SKM-1 treated with dmso at 0.1 percent for 144 hours (cell line): Measurements from ENCODE around the gene CHD6.
A peak's percentile ranks its signal among the peaks of the same experiment; 100 is the strongest.

ENCODE experiments used
- DNase-seq: peaks from one replicate; lab custom pipeline; 2025; ENCODE audit not compliant: unreplicated experiment; lab: John Stamatoyannopoulos, UW

Gene CHD6

DNA sequence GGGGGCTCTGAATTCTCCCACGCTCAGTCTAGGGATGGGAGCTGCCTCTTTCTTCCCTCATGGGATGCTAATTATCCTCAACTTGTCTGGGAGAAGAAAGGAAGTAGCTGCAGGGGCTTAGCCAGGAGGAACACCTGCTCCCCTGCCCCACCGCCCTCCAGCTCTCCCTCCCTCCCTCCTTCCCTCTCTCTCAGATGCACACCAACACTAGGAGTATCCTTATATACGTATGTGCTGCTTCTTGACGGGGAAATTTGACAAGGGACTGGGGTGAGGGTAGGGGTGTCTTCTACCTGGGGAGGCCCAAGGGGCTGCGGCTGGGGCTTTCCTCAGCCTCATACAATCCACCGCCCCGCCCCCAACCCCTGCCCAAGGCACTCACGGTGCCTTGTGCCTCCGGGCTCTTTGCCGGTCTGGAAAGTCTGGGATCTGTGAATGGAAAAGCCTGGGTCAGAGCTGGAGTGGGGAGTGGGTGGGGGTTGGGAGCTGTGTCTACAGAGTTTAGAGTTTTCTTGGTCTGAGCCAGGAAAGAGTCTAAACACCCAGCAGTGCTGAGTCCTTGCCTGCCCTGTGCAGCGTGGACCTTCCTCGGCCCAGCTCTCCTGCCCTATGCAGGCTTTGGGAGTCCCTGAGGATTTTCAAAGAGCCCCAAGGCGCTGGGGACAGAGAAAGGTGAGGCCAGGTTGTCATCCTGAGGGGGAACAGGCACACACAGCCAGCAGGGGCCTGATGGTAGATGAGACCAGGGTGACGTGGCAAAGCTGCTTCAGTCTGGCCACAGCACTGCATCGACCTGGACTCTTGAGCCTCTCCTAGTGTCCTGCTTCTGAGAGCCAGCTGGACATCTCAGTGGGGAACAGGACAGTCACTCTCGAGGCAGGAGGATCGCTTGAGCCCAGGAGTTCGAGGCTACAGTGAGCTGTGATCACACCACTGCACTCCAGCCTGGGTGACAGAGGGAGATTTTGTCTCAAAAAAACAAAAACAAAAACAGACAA is 222.2 kb downstream of the CHD6 start:
- DNase-seq: no peak

DNA sequence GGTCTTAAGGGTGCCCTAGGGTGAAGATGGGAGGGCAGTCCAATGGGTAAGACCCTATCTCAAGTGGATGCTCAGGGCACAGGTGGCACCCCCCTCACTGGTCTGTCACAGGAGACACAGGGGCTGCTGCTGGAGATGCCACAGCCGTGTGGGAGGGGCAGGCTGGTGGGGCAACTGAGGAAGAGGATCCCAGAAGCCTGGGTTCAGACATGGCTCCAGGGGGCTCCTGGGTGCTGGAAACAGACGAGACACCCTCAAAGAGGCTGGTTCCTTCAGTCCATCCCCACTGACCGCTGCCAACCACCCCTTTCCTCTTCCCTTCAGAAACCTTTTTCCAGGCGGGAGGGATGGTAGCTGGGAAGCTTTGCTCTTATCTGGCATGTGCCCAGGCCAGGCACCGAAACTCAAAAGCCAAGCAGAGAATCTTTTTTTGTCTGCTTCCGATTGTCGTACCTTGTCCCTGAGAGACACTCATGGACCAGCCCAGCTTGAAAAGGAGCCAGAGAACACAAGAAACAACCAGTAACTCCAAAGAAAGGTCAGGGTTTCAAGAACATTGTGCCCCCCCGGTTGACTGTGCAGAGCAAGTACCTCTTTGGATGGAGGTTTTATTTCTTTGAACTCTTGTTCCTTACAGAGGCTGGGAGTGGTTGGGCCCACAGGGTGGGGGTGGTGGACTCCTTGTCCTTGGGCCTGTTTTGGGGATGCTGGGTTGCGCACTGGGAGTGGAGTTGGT is 223.1 kb downstream of the CHD6 start:
- DNase-seq: no peak

DNA sequence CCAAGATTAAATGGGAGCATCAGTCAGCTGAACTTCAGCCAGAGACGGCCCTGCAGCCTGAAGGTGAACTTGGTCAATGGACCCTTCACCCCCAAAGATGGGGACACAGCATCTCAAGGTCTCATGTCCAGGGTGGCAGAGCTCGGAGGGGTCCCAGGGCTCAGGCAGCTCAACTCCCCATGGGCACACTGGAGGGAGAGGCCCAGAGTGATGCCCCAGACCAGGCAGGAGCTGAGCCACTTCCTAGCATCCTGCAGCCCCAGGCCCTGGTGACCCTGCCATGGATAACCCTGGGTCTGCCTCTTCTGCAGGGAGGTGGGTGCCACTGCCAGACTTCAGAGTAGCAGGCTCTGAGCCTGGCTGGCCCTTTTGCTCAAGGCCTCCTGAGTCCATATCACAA is 224.1 kb downstream of the CHD6 start:
- DNase-seq: no peak

DNA sequence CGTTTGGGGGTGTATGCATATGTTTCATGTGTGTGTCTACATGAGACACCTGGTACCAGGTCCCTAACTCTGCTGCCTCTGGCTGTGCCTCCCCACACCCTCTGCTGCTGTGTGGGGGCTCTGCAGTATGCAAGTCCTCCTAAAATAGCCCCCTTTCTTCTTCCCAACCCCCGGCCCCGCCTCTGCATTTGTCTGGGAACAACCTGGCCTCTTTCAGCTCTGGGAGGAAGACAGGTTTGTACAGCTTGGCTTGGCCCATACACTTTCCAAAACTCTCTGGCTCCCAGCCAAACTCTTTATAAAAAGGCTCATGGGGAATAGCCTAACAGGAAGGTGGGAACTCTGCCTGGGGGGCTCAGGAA is 224.5 kb downstream of the CHD6 start:
- no peak for DNase-seq

DNA sequence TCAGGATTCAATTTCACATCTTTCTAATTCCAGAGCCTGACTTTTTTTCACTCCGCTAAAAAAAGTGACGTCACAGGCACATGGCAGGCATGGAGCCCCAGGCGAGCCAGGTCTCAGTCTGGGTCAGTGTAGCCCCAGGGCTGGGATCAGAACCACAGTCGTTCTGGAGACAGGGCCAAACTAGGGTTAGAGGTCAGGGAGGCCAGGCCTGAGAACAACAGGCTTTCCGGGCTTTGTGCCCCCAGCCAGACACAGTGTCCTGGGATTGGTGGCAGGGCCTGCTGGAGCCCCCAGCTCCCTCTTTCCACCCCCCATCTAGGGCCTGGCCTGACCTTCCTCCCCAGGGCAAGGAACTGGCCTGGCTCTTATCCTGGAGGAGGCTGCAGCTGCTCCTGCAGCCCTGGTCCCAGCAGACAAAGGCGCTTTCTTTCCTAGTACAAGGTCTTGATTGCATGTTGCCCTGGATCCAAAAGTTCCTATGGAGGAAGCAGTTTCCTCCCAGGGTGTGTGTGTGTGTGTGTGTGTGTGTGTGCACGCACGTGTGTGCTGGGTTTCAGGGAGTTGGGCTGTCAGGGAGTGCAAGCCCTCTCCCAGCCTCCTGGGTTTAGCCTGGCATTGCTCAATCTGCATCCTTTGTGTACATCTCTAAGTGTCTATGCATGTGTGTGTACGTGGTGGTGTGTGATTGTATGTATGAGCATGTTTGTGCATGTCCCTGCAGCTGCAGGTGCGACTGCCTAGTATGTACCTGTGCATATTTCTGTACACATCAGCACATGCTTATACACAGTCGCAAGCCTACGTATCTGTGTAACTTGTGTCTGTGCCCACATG is 225.1 kb downstream of the CHD6 start:
- DNase-seq: no peak

DNA sequence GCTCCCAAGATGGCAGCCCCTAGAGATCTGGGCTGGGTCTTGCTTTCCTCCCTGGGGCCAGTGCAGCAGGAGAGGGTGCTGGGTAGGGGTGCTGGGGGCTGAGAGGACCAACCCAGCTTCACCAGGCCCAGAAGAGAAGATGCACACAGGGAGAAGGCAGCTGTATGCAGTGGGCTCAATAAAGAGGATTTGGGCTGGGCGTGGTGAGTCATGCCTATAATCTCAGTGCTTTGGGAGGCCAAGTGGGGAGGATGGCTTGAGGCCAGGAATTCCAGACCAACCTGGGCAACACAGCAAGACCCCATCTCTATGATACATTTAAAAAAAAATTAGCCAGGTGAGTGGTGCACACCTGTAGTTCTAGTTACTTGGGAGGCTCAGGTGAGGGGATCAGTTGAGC is 225.9 kb downstream of the CHD6 start:
- DNase-seq: no peak

DNA sequence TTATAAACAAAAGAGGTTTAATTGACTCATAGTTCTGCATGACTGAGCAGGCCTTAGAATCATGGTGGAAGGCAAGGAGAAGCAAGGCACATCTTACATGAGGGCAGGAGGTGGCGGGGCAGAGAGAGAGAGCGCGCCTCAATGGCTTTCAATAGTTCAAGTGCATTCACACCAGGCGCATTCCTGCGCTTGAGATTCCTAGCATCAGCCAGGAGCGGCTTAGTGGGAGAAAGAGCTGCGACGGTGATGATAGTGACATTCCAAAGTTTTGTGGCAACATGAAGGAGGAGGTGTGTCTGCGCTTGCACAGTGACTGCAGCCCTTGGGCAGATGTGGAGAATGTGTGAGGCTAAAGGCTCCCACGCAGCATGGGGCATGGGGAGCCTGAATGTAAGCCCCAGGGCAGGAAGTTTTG is 226.6 kb downstream of the CHD6 start:
- DNase-seq: no peak

DNA sequence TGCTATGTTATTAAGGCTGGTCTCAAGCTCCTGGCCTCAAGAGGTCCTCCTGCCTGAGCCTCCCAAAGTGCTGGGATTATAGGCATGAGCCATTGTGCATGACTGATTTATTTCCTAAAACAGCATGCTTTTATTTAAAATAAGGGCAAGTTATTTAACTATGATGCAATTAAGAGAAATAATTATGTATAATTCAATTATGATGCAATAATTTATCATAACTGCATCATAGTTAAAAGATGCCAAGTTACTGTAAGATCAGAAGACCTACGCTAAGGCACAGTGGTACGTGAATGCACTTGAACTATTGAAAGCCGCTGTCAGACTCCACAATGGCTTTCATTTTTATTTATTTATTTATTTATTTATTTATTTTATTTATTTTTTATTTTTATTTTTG is 227.3 kb downstream of the CHD6 start:
- no peak for DNase-seq

DNA sequence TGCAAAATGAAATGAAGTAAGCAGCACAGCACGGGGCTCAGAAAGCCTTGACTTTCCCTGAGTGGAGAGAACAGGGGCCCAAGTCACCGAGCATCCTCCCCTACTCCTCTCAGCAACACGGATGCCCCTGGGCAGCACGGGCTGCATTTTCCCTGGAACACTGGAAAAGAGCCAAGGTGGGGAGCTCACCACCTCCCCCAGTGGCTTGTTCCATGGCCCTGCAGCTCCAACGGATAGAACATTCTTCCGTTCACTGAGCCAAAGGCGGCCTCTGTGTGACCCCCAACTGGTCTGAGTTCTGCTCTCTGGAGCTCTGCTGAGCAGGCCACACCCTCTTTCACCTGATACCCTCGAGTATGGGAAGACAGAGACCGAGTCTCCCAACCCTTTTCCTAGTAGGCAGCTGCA is 230.7 kb downstream of the CHD6 start:
- no peak for DNase-seq

DNA sequence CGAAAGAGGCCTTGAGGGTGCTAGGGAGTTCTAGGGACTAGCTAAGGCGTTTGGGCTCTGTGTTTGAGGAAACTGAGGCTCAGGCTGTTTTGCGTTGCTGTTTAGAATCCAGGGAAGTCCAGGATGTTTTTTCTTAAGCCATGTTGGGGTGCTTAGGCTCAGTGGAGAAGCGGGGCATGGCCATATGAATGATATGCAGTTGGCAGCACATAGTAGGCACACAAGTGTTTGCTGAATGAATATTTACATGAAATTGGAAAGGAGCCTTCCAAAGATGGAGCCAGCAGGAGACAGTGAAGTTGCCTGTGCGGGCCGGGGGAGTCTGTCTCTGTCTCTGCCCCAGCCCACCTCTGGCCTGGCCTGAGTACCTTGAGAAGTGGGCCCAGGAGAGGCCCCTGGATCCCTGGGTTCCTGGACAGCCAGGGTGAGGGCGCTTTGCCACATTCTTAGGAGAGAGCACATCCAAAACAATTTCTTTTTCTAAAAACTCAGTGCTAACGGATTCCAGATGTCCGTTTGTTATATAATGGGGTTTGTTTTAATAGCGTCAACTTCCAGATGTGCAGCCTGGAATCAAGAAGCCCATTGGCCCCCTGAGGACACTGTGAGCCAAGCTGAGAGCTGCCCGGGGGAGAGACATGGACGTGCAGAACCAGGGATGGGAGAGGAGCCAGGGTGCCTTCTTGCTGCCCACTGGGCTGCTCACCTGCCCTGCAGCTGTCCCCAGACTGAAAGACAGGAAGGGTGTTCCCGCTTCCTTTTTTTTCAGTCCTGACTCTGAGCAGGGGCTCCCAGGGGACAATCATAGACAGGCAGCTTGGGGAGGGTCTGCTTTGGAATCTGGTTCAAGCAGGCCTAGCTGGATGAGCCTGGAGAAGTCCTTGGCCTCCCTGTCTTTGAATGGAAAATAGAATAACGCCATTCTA is 231.4 kb downstream of the CHD6 start:
- DNase-seq: no peak

DNA sequence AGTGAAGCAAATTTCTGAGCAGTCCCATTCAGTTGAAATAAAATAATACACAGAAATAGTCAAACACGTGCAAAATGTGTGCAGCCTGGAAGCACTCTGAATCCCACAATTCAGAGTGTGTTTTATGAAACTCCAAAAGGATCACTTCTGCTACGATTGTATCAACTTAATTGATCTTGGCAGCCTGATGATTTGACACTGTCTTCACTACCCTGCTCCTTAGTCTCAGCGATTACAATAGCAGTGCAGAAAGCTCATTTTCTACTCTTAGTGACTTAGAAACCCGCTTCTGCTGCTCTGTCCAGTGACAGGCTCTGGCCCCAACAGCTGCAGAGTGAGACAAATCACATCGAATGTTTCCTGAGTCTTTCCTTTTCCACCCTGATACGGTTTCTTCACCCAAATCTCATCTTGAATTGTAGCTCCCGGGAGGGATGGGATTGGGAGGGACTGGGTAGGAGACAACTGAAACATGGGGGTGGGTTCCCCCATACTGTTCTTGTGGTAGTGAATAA is 235.3 kb downstream of the CHD6 start:
- no peak for DNase-seq

DNA sequence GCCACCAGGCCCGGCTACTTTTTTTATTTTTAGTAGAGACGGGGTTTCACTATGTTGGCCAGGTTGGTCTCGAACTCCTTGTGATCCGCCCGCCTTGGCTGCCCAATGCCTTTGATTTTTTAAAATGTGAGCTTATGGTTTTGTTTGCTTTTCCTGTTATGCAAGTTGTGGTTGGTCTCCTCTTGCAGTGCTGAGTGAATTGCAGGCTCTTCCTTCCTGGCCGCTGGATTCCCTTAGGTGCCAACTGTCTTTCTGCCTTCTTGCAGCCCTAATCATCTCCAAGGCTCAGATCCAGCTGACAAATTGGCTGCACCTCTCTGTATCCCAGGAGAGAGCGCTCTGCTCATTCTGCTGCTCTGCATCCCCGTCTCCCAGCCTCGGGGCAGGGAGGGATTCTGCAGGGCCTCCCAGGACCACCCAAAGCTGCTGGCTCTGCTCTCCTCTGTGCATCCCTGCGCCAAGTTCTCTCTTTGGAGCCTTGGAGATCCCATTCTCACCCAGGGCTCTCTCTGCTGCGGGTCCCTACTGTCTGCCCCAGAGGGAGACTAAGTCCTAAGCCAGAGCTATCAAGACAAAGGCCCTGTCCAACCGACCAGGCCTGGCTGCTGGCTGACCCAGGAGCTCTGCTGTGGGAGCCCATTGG is 237.5 kb downstream of the CHD6 start:
- no peak for DNase-seq

DNA sequence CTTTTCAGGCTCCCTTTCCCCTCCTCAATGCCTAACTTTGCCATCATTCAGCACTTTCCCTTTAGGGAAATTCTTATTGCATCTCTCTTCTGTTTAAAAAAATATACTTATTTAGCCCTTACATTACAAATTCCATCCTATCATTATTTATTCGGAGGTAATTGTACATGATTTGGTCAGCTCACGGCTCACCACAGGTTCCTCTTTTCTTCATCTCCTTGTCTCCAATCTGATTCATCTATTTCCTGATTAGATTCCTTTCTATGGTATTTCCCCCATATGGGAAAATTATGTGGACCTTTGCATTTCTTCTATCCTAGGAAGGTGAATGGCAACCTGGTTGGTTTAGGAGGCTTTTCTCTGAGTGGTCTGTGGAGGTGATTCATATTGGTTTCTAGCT is 238.6 kb downstream of the CHD6 start:
- DNase-seq: peak; percentile 10

DNA sequence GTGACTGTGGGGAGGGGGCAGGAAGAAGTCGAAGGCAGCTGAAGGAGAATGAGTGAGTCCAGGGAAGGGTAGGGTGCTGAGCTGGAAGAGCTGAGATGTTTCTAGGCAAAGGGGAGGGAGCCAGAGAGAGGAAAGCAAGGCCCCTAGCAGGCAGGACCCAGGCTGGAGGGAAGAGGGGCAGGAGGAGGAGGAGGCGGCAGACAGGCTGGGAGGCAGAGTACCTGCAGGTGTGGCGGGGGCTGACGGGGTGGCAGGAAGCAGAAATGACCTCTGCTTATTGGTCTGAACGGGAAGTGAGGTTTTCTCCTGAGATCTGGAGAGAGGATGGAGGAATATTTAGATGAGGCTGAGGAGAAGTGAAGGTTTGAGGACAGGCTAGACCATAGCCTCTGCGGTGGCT is 240.9 kb downstream of the CHD6 start:
- no peak for DNase-seq

DNA sequence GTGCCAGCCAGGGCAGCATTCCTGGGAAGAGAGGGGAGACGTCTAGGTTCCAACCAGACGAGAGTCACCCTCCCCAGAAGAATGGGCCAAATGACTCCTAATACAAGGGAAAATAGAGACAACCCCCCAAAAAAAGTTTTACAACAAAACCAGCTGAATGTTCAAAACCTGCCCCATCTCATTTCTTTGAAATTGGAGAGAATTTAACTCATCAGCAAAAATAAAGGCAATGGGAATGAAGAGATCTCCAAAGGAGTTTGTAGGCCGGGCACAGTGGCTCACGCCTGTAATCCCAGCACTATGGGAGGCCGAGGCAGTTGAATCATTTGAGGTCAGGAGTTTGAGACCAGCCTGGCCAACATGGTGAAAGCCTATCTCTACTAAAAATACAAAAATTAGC is 241.8 kb downstream of the CHD6 start:
- DNase-seq: no peak

DNA sequence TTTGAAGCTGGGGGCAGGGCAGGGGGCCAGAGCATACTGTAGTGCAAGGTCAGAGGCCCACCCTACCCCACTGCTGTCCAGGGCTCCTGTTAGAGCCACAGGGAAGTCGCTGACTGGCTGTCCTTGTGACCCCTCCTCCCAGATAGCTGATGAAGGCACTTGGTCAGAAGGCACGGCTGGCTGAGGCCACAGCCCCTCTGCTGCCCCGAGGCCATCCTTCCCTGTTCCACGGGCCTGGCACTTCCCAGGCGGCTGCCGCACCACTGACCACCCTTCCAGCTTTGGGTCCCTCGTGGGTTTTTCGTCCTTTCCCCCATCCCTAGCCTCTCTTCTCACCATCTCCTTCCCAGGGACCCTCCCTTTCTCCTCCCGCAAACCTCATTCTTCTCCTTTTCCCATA is 242.3 kb downstream of the CHD6 start:
- DNase-seq: no peak

DNA sequence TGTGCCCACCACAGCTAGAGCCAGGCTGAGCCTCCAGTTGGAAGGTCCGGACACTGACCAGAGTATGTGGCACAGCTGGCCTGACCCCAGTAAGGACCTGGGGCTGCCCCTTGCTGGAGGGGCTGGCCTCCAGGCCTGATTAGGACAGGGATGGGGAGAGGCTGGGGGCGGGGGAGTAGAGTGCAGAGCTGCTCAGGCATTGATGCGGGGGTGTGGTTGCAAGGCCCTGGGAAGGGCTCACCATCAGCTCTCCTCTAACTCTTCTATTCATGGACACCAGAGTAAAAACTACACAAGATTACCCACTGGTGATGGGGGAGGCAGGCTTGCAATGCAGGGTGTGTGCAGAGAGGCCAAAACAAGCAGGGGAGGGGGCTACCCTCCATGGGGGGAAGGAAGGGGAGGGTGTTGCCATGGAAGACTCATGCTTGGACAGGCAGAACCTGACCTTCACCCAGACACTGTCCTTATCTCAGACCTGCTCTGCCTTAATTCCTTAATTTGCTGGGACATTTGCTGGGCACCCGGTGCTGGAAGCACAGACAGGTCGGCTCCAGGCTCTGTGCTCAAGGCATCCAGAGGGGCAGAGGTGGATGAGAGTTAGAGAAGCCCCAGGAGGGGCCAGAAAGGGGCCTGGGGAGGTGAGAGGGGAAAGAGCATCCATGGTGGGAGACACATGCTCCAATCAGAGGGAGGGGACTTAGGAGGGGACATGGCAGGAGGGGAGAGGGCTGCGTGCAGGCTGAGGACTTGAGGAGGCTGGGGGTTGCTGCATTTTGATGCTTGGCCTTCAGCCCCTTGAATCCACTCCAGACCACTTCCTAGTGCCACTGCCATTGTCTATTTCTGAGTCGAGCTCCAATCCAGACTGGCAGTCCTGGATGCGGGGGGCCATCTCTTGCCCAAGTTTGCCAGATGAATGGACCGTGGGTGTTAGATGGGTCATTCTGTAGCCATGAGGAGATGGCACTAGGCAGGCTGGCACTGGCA is 244.0 kb downstream of the CHD6 start:
- DNase-seq: no peak

DNA sequence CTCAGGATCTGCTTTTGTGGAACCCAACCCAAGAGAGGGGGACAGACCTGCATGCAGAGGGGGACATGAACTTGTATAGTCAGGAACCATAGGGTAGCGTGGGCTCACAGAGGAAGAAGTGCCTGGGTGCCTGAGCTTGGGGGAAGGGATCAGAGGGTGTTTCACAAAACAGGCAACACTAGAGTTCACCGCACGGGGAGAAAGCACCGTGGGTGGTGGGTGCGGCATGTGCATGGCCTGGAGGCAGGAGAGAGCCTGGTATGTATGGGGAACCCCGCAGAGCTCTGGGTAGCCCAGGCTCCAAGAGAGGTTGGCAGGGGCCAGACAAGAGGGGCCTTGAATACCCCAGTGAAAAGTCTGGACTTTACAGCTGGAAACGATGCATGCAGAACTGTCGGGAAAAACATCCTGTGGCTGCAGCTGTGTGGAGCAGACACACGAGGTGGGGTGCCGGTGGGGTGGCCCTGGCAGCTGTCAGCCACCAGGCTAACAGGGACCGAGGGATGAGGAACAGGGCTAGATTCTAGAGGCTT is 244.9 kb downstream of the CHD6 start:
- DNase-seq: no peak
